ENCODE measurements around the gene ARHGEF37.

Gene ARHGEF37

GRCh38 chr5:149645236-149645635 is 63.9 kb downstream of the ARHGEF37 start:
- Histone ChIP-seq H3K4me3 (ENCODE audit: low read length, poor library complexity, severe bottlenecking) (no peak overlapping the region), H3F3A (ENCODE audit: low read depth) (peaks cover 2% of the 10 kb centered on the region; the same call in 1 of the 2 replicates), H3K9me3 (ENCODE audit: insufficient read depth, low read depth, low read length) (no peaks in the 10 kb centered on the region), H3K4me1 (ENCODE audit: insufficient read depth, low read length, poor library complexity, severe bottlenecking) (no peaks in the 10 kb centered on the region), H3K4me2 (ENCODE audit: low read depth, low read length, poor library complexity, severe bottlenecking) (no peak overlapping the region), H3K27me3 (ENCODE audit: insufficient read depth, low read length, poor library complexity, severe bottlenecking) (no peaks in the 10 kb centered on the region), H3K36me3 (ENCODE audit: insufficient read depth, low read length) (no peaks in the 10 kb centered on the region), H3K79me2 (ENCODE audit: insufficient read depth, low read length) (no peaks in the 10 kb centered on the region), H3K9ac (ENCODE audit: low read depth, low read length, poor library complexity, severe bottlenecking) (no peak overlapping the region), H2AFZ (ENCODE audit: low read length) (no peak overlapping the region), H4K20me1 (ENCODE audit: insufficient read depth, low read length, poor library complexity, severe bottlenecking) (no peaks in the 10 kb centered on the region), H3K9me2 (replicated peaks; ENCODE audit: low read depth, low read length) (no peaks in the 10 kb centered on the region)
- no peak for TF ChIP-seq CTCF (conservative IDR thresholded peaks at IDR 0.05; ENCODE audit: low read length)
- no peak for TF ChIP-seq EZH2phosphoT487 (IDR thresholded peaks at IDR 0.05; ENCODE audit: borderline replicate concordance)

GRCh38 chr5:149645725-149646124 is 64.4 kb downstream of the ARHGEF37 start:
- Histone ChIP-seq H3F3A (ENCODE audit: low read depth) (peaks cover 2% of the 10 kb centered on the region; the same call in 1 of the 2 replicates), H3K79me2 (ENCODE audit: insufficient read depth, low read length) (no peaks in the 10 kb centered on the region), H3K36me3 (ENCODE audit: insufficient read depth, low read length) (no peaks in the 10 kb centered on the region), H3K9ac (ENCODE audit: low read depth, low read length, poor library complexity, severe bottlenecking) (no peak overlapping the region), H4K20me1 (ENCODE audit: insufficient read depth, low read length, poor library complexity, severe bottlenecking) (no peaks in the 10 kb centered on the region), H3K4me3 (ENCODE audit: low read length, poor library complexity, severe bottlenecking) (no peak overlapping the region), H3K4me2 (ENCODE audit: low read depth, low read length, poor library complexity, severe bottlenecking) (no peak overlapping the region), H3K9me2 (replicated peaks; ENCODE audit: low read depth, low read length) (no peaks in the 10 kb centered on the region), H3K9me3 (ENCODE audit: insufficient read depth, low read depth, low read length) (no peaks in the 10 kb centered on the region), H3K27me3 (ENCODE audit: insufficient read depth, low read length, poor library complexity, severe bottlenecking) (no peaks in the 10 kb centered on the region), H3K4me1 (ENCODE audit: insufficient read depth, low read length, poor library complexity, severe bottlenecking) (no peaks in the 10 kb centered on the region), H2AFZ (ENCODE audit: low read length) (no peak overlapping the region)
- no peak for TF ChIP-seq CTCF (conservative IDR thresholded peaks at IDR 0.05; ENCODE audit: low read length)
- no peak for TF ChIP-seq EZH2phosphoT487 (IDR thresholded peaks at IDR 0.05; ENCODE audit: borderline replicate concordance)

- Histone ChIP-seq H2AFZ (ENCODE audit: low read length) (no peak overlapping the region), H3K4me1 (ENCODE audit: insufficient read depth, low read length, poor library complexity, severe bottlenecking) (no peaks in the 10 kb centered on the region), H3K9ac (ENCODE audit: low read depth, low read length, poor library complexity, severe bottlenecking) (no peak overlapping the region), H3K79me2 (ENCODE audit: insufficient read depth, low read length) (no peaks in the 10 kb centered on the region), H3K27me3 (ENCODE audit: insufficient read depth, low read length, poor library complexity, severe bottlenecking) (no peaks in the 10 kb centered on the region), H3K36me3 (ENCODE audit: insufficient read depth, low read length) (no peaks in the 10 kb centered on the region), H3K4me2 (ENCODE audit: low read depth, low read length, poor library complexity, severe bottlenecking) (no peak overlapping the region), H4K20me1 (ENCODE audit: insufficient read depth, low read length, poor library complexity, severe bottlenecking) (no peaks in the 10 kb centered on the region), H3K9me3 (ENCODE audit: insufficient read depth, low read depth, low read length) (no peaks in the 10 kb centered on the region), H3K4me3 (ENCODE audit: low read length, poor library complexity, severe bottlenecking) (no peak overlapping the region), H3F3A (ENCODE audit: low read depth) (peaks cover 2% of the 10 kb centered on the region; the same call in 1 of the 2 replicates), H3K9me2 (replicated peaks; ENCODE audit: low read depth, low read length) (no peaks in the 10 kb centered on the region)
- TF ChIP-seq EZH2phosphoT487 (IDR thresholded peaks at IDR 0.05; ENCODE audit: borderline replicate concordance) (no peak), CTCF (conservative IDR thresholded peaks at IDR 0.05; ENCODE audit: low read length) (no peak)
These were observed 65.3 kb downstream of the ARHGEF37 start for GRCh38 chr5:149646564-149646963.

All from Loucy (cell line).